GM19452 (cell line): ENCODE measurements around the gene DOCK1.

Source experiments
- ATAC-seq: cut with Tn5 transposase; IDR thresholded peaks from one replicate; pipeline ENCODE4 v1.9.1; 2021; ENCODE audit not compliant: unreplicated experiment

Gene DOCK1

GRCh38 chr10:127485153-127485857 is 580.1 kb downstream of the DOCK1 start:
- ATAC-seq = no peak

GRCh38 chr10:127486355-127486754 is 581.1 kb downstream of the DOCK1 start:
- ATAC-seq = no peak

- no peak for ATAC-seq
Observed at GRCh38 chr10:127492607-127493250, 587.5 kb downstream of the DOCK1 start.

GRCh38 chr10:127496035-127496434 is 590.8 kb downstream of the DOCK1 start:
- ATAC-seq = no peak

GRCh38 chr10:127497685-127498084 is 592.5 kb downstream of the DOCK1 start:
- ATAC-seq = no peak

GRCh38 chr10:127498087-127498486 is 592.9 kb downstream of the DOCK1 start:
- no peak for ATAC-seq

GRCh38 chr10:127500127-127500526 is 594.9 kb downstream of the DOCK1 start:
- no peak for ATAC-seq
